Sigmoid colon (tissue), 7 donors: Measurements from ENCODE around the gene RNASE13. TPM values are rescaled to one million over a fixed set of nuclear protein-coding genes. Genes with fewer than 3 reads are reported as not detected.

Source experiments
- DNase-seq: peaks from one replicate; pipeline ENCODE4 v3.0.0-alpha.2; 2019
- H3K27ac ChIP-seq, 4 donors: fragments of 200-600 bp; sonication (generic); one replicate each; pipeline ENCODE4 v1.5.1; 2016 to 2019; ENCODE audit warnings: mild to moderate bottlenecking in 1 of 4
- H3K27me3 ChIP-seq, 3 donors: fragments of 200-600 bp; sonication (generic); one replicate each; pipeline ENCODE4 v1.5.1; 2019; ENCODE audit warnings: mild to moderate bottlenecking in 1 of 3
- H3K36me3 ChIP-seq, 4 donors: fragments of 200-600 bp; sonication (generic); one replicate each; pipeline ENCODE4 v1.5.1; 2016 to 2019
- H3K4me1 ChIP-seq, 4 donors: fragments of 200-600 bp; sonication (generic); one replicate each; pipeline ENCODE4 v1.5.1; 2017 to 2019
- H3K4me3 ChIP-seq, 4 donors: fragments of 200-600 bp; sonication (generic); one replicate each; pipeline ENCODE4 v1.5.1; 2017 to 2019; ENCODE audit warnings: mild to moderate bottlenecking in 2 of 4, moderate library complexity in 1 of 4
- H3K9me3 ChIP-seq, 4 donors: fragments of 200-600 bp in 3 of 4; sonication (generic) in 3 of 4; one replicate each; pipeline versions ENCODE4 v1.5.1 to v1.6.1; 2013 to 2019
- CTCF ChIP-seq, 4 experiments: fragments of 450-650 bp in 3 of 4; fragments of 200-600 bp in 1 of 4; IDR thresholded peaks; one replicate each; pipeline ENCODE4 v1.5.1; 2016 to 2019; ENCODE audit warnings: antibody characterized with exemption in 4 of 4, mild to moderate bottlenecking in 3 of 4, moderate library complexity in 2 of 4
- EP300 ChIP-seq, 4 donors: sonication (generic); formaldehyde crosslinking; IDR thresholded peaks; one replicate each; pipeline ENCODE4 v1.6.1; 2017; ENCODE audit warnings: antibody characterized with exemption in 4 of 4
- POLR2A ChIP-seq, 2 donors: fragments of 450-650 bp; IDR thresholded peaks; one replicate each; pipeline ENCODE4 v1.6.1; 2016; ENCODE audit warnings: antibody characterized with exemption in 2 of 2, mild to moderate bottlenecking in 2 of 2, moderate library complexity in 2 of 2
- POLR2AphosphoS5 ChIP-seq, 4 donors: sonication (generic); formaldehyde crosslinking; IDR thresholded peaks; one replicate each; pipeline ENCODE4 v1.6.1; 2017; ENCODE audit warnings: antibody characterized with exemption in 4 of 4
- WGBS, 2 donors: extraction: QIAGEN DNeasy Blood & Tissue Kit; methylation state at CpG; one replicate each; pipeline ENCODE4 v1.1.7; 2013; 5-methylcytosine and 5-hydroxymethylcytosine counted together
- intact Hi-C: fragments of 100-400 bp; cut with DNase I; formaldehyde crosslinking; loops from one replicate; pipeline ENCODE4 v1.15.1; 2023
- polyA plus RNA-seq, 3 donors: library from polyadenylated mRNA; stranded (reverse); fragments of 200-250 nt; gene quantifications; one replicate each; pipeline ENCODE4 v1.2.3, GENCODE V29; 2013
- total RNA-seq, 4 donors: library from RNA; depleted of rRNA; stranded (reverse); fragments of >200 nt; gene quantifications; one replicate each; pipeline ENCODE4 v1.1.0, GENCODE V29; 2016
- donor health status: healthy with polysubstance abuse.
- donor health status: Bipolar disorder and iron deficiency.
- donor health status: healthy.

The RNASE13 gene
- total and polyA plus RNA-seq, 7 donors: not detected

- DNase-seq: no peak
- no peak for TF ChIP-seq POLR2A (IDR thresholded peaks at IDR 0.05)
- no peak for TF ChIP-seq POLR2AphosphoS5 (IDR thresholded peaks at IDR 0.05)
- no peak for TF ChIP-seq EP300 (IDR thresholded peaks at IDR 0.05)
- TF ChIP-seq CTCF (IDR thresholded peaks at IDR 0.05): no peak
- no peak overlapping the region for H3K27ac ChIP-seq
- H3K36me3 ChIP-seq: peaks cover 22 to 99% (median 71%) of the 10 kb centered on the region in 4 donors
- intact Hi-C loops: no loop called here
- no peaks in the 10 kb centered on the region for H3K27me3 ChIP-seq
- H3K4me1 ChIP-seq: no peaks in the 10 kb centered on the region
- 87 to 91% methylated on average over 10 of the region's 10 CpGs for WGBS, 2 donors
- no peaks in the 10 kb centered on the region for H3K9me3 ChIP-seq
- no peak overlapping the region for H3K4me3 ChIP-seq
These were observed 44.1 kb upstream of the RNASE13 start for GRCh38 chr14:21078726-21079125.

GRCh38 chr14:21078287-21078686, 43.7 kb upstream of the RNASE13 start:
- Histone ChIP-seq H3K36me3 (peaks cover 22 to 94% (median 71%) of the 10 kb centered on the region in 4 donors), H3K9me3 (no peaks in the 10 kb centered on the region), H3K27me3 (no peaks in the 10 kb centered on the region), H3K4me3 (no peak overlapping the region), H3K27ac (no peak overlapping the region), H3K4me1 (no peaks in the 10 kb centered on the region)
- 93 to 94% methylated on average over 5 of the region's 5 CpGs for WGBS, 2 donors
- no peak for DNase-seq
- TF ChIP-seq CTCF (IDR thresholded peaks at IDR 0.05): no peak
- no peak for TF ChIP-seq POLR2AphosphoS5 (IDR thresholded peaks at IDR 0.05)
- no peak for TF ChIP-seq POLR2A (IDR thresholded peaks at IDR 0.05)
- TF ChIP-seq EP300 (IDR thresholded peaks at IDR 0.05): no peak
- intact Hi-C loops: no loop called here

GRCh38 chr14:21077672-21078071, 43.1 kb upstream of the RNASE13 start:
- peaks cover 22 to 88% (median 67%) of the 10 kb centered on the region in 4 donors for H3K36me3 ChIP-seq
- H3K4me3 ChIP-seq: no peak overlapping the region
- no peak for DNase-seq
- H3K9me3 ChIP-seq: no peaks in the 10 kb centered on the region
- TF ChIP-seq POLR2AphosphoS5 (IDR thresholded peaks at IDR 0.05) (no peak), POLR2A (IDR thresholded peaks at IDR 0.05) (no peak), EP300 (IDR thresholded peaks at IDR 0.05) (no peak), CTCF (IDR thresholded peaks at IDR 0.05) (no peak)
- 62 to 86% methylated on average over 2 of the region's 2 CpGs for WGBS, 2 donors
- peaks cover 0 to 4% (median 3%) of the 10 kb centered on the region in 4 donors for H3K4me1 ChIP-seq
- H3K27ac ChIP-seq: no peak overlapping the region
- no peaks in the 10 kb centered on the region for H3K27me3 ChIP-seq
- intact Hi-C loops: no loop called here

- intact Hi-C loops: no loop called here
- WGBS, 2 donors: 90 to 92% methylated on average over 9 of the region's 9 CpGs
- TF ChIP-seq POLR2AphosphoS5 (IDR thresholded peaks at IDR 0.05) (no peak), CTCF (IDR thresholded peaks at IDR 0.05) (no peak), EP300 (IDR thresholded peaks at IDR 0.05) (no peak), POLR2A (IDR thresholded peaks at IDR 0.05) (no peak)
These were observed 41.3 kb upstream of the RNASE13 start for GRCh38 chr14:21075719-21076437.

More at GRCh38 chr14:21075719-21076437, 41.3 kb upstream of the RNASE13 start:
- peaks cover 12 to 70% (median 50%) of the 10 kb centered on the region in 4 donors for H3K36me3 ChIP-seq
- H3K27me3 ChIP-seq: no peaks in the 10 kb centered on the region
- peaks cover 0 to 21% (median 20%) of the 10 kb centered on the region in 4 donors for H3K4me1 ChIP-seq
- H3K27ac ChIP-seq: no peak overlapping the region
- H3K9me3 ChIP-seq: no peaks in the 10 kb centered on the region
- no peak for DNase-seq
- no peak overlapping the region for H3K4me3 ChIP-seq
